T-helper 22 cell (primary cell): ENCODE measurements around the gene GALNT13.

Experiments used
- DNase-seq: peaks from one replicate; pipeline ENCODE4 v3.0.0-alpha.2; 2020; ENCODE audit warnings: low read depth

GALNT13 gene

GRCh38 chr2:154307007-154307406, 435.3 kb downstream of the GALNT13 start:
- DNase-seq, result no peak

GRCh38 chr2:154324601-154325000, 452.9 kb downstream of the GALNT13 start:
- DNase-seq, result no peak

DNA sequence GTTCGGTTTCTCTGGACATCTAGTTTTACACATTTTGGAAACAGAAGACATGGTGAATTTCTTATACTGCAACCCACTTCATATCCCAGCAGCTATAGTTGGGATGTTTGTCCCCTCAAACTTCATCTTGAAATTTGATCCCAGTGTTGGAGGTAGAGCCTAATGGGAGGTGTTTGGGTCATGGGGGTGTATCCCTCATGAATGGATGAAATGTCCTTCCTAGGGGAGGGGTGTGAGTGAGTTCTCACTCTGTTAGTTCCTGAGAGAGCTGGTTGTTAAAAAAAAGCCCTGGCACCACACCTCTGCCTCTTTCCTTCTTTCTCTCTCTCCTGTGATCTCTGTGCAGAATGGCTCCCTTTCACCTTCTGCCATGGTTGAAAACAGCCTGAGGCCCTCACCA, 457.8 kb downstream of the GALNT13 start:
- DNase-seq, result no peak

- DNase-seq, result no peak
Measured at GRCh38 chr2:154331784-154332183, 460.1 kb downstream of the GALNT13 start.

- no peak for DNase-seq
Measured at GRCh38 chr2:154336201-154336600, 464.5 kb downstream of the GALNT13 start.

GRCh38 chr2:154338352-154338967, 466.7 kb downstream of the GALNT13 start:
- no peak for DNase-seq

- DNase-seq, result no peak
Measured at GRCh38 chr2:154343282-154343681, 471.6 kb downstream of the GALNT13 start.

GRCh38 chr2:154350911-154351310, 479.2 kb downstream of the GALNT13 start:
- no peak for DNase-seq

DNA sequence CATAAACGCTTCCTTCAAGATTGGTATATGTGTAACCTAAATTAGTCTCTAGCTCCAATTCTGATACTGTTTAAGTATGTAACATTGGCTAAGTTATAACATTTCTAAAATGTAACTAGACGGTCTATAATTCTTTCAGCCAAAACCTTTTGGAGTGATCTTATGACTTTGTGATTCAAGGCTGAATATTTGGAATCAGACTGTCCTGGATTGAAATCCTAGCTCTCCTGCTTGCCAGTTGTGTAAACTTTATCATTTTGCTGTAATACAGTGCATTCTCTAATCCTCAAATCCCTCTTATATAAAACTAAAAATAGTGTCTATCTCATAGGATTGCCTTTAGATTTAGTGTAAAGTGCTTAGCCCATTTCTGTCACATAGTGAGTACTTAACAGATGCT, 489.6 kb downstream of the GALNT13 start:
- DNase-seq, result no peak

- DNase-seq, result no peak
Measured at GRCh38 chr2:154368153-154368552, 496.4 kb downstream of the GALNT13 start.

DNA sequence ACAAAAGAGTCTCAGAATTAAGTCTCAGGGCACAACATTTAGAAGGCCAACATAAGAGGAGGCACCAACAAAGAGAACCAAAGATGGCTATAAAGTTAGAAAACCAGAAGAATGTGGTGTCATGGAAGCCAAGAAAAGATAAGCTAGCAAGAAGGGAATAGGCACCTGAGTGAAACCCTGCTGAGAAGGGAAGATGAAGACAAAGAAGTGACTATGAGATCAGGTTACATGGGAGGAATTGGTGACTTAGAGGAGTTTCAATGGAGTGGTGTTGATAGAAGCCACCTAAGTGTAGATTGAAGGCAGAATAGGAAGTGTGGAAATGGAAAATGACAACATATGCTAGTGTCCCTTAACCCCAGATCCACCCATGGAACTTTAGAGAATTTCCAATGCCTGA, 499.2 kb downstream of the GALNT13 start:
- DNase-seq, result no peak

GRCh38 chr2:154374416-154374815, 502.7 kb downstream of the GALNT13 start:
- no peak for DNase-seq

- DNase-seq, result no peak
Measured at GRCh38 chr2:154375579-154375931, 503.8 kb downstream of the GALNT13 start.

GRCh38 chr2:154381931-154382794, 510.4 kb downstream of the GALNT13 start:
- DNase-seq, result no peak

- DNase-seq, result no peak
Measured at GRCh38 chr2:154386186-154386585, 514.5 kb downstream of the GALNT13 start.

DNA sequence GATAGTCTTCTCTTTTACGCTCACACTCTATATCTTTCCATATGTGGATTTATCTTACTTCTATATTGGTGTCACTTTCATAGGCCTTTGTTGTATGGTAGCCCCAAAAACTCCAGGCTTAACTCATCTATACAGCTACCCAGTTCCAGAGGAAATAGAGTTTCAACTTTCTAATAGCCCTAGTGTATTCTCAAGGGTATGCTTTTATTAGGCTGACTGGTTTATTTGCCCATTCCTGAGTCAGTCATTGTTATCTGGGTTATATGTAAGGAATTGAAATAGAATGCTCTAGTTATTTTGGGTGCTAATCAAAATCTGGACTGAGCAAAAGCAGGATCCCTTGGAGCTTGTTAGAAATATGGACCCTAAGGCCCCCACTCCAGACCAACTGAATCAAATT, 519.3 kb downstream of the GALNT13 start:
- DNase-seq, result no peak

DNA sequence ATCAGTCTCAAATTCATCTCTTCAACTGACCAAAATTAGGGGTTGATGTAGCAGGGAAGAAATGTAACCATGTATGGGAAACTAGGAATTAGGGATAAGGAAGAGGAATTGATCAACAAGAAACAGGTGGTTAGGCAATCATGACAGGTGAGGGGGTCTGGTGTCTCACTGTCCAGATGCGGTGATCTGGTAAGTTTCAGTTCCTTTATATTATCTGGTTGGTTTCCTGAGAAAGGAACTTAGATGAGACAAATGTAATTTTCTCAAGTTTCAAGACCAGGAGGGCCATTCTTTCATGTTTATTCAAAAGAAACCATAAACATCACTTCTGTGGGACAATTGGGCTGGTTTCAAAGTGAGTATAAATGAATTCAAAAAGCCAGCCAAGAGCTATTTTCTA, 520.5 kb downstream of the GALNT13 start:
- DNase-seq, result no peak

DNA sequence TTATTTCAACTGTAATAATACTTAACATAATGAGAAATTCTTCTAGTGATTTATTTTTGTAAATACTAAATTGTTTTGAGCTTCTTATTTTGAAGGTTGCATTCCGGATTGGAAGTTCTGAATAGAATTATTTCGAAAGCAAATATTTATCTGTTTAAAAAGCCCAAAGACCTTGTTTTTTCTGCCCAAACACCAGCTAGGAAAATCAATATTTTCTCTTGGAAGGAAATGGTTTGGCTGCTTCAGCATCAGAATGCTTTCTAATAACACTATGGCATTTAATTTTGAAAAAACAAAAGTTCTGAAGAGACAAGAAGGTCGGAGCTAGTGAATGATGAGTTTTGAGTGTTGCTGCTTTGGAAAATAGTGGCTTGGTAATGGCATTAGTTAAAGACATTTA, 522.9 kb downstream of the GALNT13 start:
- DNase-seq, result no peak

DNA sequence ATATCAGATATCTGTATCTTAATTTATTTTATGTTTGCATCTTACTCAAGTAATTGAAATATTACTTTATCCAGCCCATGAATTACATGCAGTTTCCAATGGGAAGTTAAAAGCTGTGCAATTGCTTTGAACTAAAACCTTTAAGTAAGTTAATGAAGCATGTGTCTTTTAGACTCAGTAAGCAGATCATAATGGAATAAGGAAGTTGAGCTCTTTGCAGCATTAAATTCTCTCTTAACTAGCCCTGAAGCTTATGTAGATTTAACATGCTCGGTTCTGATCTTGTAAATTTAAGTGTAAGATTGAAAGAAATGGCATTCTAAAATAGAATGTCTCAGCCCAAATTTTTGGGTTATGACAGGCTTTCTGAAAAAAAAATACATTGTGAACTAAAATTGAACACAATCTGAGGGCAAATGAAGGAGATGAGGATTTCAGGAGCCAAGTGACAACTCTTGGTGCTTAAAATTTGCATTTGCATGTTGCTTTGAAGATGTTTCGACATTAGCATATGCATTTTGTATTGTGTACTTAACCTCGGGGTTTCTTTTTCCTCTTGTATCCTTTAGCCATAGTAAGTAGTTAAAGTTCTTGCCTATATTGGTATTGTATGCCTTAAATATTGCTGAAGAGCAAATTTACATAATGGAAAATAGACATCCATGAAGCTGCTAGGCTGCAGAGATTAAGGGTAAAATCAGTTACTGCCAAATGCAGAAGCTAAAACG, 529.0 kb downstream of the GALNT13 start:
- DNase-seq, result no peak

GRCh38 chr2:154402213-154402612, 530.5 kb downstream of the GALNT13 start:
- DNase-seq, result no peak

DNA sequence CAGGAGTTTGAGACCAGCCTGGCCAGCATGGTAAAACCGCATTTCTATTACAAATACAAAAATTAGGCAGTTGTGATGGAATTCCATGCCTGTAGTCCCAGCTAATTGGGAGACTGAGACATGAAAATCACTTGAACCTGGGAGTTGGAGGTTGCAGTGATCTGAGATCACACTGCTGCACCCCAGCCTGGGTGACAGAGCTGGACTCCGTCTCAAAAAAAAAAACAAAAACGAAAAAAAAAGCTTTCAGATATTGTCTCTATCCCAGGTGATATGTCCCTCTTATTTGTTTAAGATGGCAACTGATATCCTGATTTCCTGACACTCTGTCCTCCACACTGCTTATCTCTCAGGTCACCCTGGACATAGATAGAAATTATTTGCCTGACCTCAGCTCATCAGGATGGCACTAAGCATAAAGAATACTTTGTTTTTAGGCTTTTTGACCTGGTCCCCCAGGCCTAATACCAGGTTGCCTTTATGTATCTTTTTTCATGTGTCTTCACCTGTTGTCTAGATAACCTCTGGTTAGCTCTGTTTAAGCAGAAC, 531.6 kb downstream of the GALNT13 start:
- DNase-seq, result no peak

- DNase-seq, result no peak
Measured at GRCh38 chr2:154408786-154409185, 537.1 kb downstream of the GALNT13 start.

- DNase-seq, result no peak
Measured at GRCh38 chr2:154422251-154422650, 550.5 kb downstream of the GALNT13 start.
